Pancreas (tissue), 10 donors: Measurements from ENCODE around the gene OR6V1. TPM values are rescaled to one million over a fixed set of nuclear protein-coding genes. Genes with fewer than 3 reads are reported as not detected.
A peak's percentile ranks its signal among the peaks of the same experiment; 100 is the strongest.

Experiments
- ATAC-seq, 4 donors: fragments of 200-7000 bp; cut with Tn5 transposase; one replicate each; pipeline versions ENCODE4 v1.8.0 to v1.9.1; 2020; ENCODE audit warnings: mild to moderate bottlenecking in 4 of 4, moderate library complexity in 4 of 4
- DNase-seq, 6 donors: peaks; one replicate each; pipeline ENCODE4 v3.0.0-alpha.2; 2020
- FAIRE-seq: peaks from 2 replicates; lab custom pipeline; 2012; peaks lifted over from hg19 to GRCh38; lab: Jason Lieb, UNC
- H3K27ac ChIP-seq, 4 donors: fragments of 200-600 bp; sonication (generic); 1 replicate in 3 of 4; 2 replicates in 1 of 4; pipeline versions ENCODE4 v1.5.0 to v1.8.0; 2020
- H3K27me3 ChIP-seq, 4 donors: fragments of 200-600 bp; one replicate each; pipeline ENCODE4 v1.8.0; 2021
- H3K36me3 ChIP-seq, 3 donors: fragments of 200-600 bp; sonication (generic) in 1 of 3; one replicate each; pipeline versions ENCODE4 v1.5.0 to v1.8.0; 2020 to 2021
- H3K4me1 ChIP-seq, 3 donors: fragments of 200-600 bp; one replicate each; pipeline ENCODE4 v1.8.0; 2021
- H3K4me3 ChIP-seq, 4 donors: fragments of 200-600 bp; sonication (generic) in 2 of 4; one replicate each; pipeline versions ENCODE4 v1.5.0 to v1.8.0; 2020 to 2021
- H3K9me3 ChIP-seq, 4 donors: fragments of 200-600 bp; one replicate each; pipeline ENCODE4 v1.8.0; 2021
- CTCF ChIP-seq, 4 donors: fragments of 200-600 bp; sonication (generic) in 3 of 4; IDR thresholded peaks; one replicate each; pipeline versions ENCODE4 v1.5.0 to v1.8.0; 2021; ENCODE audit warnings: antibody characterized with exemption in 4 of 4
- WGBS, 2 donors: extraction: QIAGEN DNeasy Blood & Tissue Kit; methylation state at CpG; one replicate each; pipeline ENCODE4 v1.1.7; 2013; 5-methylcytosine and 5-hydroxymethylcytosine counted together
- intact Hi-C, 3 donors: fragments of 100-400 bp; cut with DNase I; formaldehyde crosslinking; loops; one replicate each; pipeline versions ENCODE4 v1.11.1 to v1.14.2; 2022
- polyA plus RNA-seq, 2 donors: library from polyadenylated mRNA; stranded (reverse); fragments of 200-250 nt; gene quantifications; one replicate each; pipeline ENCODE4 v1.2.3, GENCODE V29; 2013
- total RNA-seq, 6 donors: library from RNA; stranded (reverse); fragmentation: NEBNext Ultra II Directional in 4 of 6; extraction: Animal tissue kit (Norgen Biotek cat#: 25700) in 4 of 6; gene quantifications; one replicate each; pipeline versions ENCODE4 v1.2.1 to v1.2.4, GENCODE V29; 2021 to 2023
- donor health status: healthy with polysubstance abuse.
- donor health status: DM: no; HTN: no; CAD: no; lungs with moderate emphysema.
- donor health status: DM: no; HTN: no; CAD: no.
- donor health status: control.
- donor health status: control.
- donor health status: Bipolar disorder and iron deficiency.
- donor health status: DM: yes; HTN: yes; CAD: no.
- donor health status: DM: no; HTN: no; CAD: no.
- donor health status: DM: no; HTN: no; CAD: no.
- donor health status: DM: yes; HTN: yes; CAD: no.

Gene OR6V1
- total and polyA plus RNA-seq, 8 donors = not detected

GRCh38 chr7:143013893-143014292 is 38.2 kb upstream of the OR6V1 start:
- Histone ChIP-seq H3K36me3 (no peaks in the 10 kb centered on the region), H3K4me3 (no peak overlapping the region), H3K9me3 (no peaks in the 10 kb centered on the region), H3K27me3 (no peaks in the 10 kb centered on the region), H3K4me1 (no peaks in the 10 kb centered on the region), H3K27ac (no peak overlapping the region)
- FAIRE-seq (no peak), ATAC-seq (peak in 2 of 4 donors; percentile 25 to 35), DNase-seq (no peak)
- no peak for TF ChIP-seq CTCF (IDR thresholded peaks at IDR 0.05)
- 78 to 86% methylated on average over 5 of the region's 5 CpGs for WGBS, 2 donors
- intact Hi-C loops = loop anchor here in 2 of 3 donors (5.0 to 10.0 kb wide), 2 partner anchors 198 to 201 kb away; no protein-coding TSS in a partner anchor

GRCh38 chr7:143015084-143015483 is 37.1 kb upstream of the OR6V1 start:
- Histone ChIP-seq H3K27me3 (no peaks in the 10 kb centered on the region), H3K4me3 (no peak overlapping the region), H3K9me3 (no peaks in the 10 kb centered on the region), H3K36me3 (no peaks in the 10 kb centered on the region), H3K4me1 (no peaks in the 10 kb centered on the region), H3K27ac (no peak overlapping the region)
- FAIRE-seq = no peak
- WGBS, 2 donors = 42 to 51% methylated on average over 2 of the region's 2 CpGs
- DNase-seq = no peak
- intact Hi-C loops = loop anchor here in 1 of 3 donors (10.0 kb wide), 1 partner anchor 200 kb away; no protein-coding TSS in a partner anchor
- no peak for ATAC-seq
- TF ChIP-seq CTCF (IDR thresholded peaks at IDR 0.05) = no peak

DNA sequence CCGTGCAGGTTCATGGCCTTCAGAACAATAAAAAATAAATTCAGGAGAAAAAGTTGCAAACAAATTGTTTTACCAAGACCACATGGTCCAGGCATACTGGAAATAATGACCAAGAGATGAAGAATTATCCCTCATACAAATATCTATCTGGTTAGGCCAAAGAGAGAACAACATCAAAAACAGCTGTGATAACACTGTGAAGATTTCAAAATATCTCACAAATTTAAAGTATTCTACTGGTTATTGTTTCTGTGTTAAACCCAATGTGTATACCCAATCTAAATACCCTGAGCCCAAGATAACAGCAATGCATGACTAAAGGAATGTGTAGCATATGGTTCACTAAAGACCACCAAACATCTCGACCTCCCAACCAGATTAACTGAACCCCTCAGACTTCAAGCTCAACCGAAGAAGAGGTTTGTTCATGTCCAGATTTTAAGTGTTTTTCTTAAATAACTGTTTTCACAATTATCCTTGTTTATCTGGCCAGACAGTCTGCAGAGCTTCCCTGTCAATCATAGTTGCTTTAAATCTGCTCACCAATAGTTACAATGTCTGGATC is 36.1 kb upstream of the OR6V1 start:
- no peak for TF ChIP-seq CTCF (IDR thresholded peaks at IDR 0.05)
- no peaks in the 10 kb centered on the region for H3K27me3 ChIP-seq
- 66 to 77% methylated on average over 3 of the region's 3 CpGs for WGBS, 2 donors
- no peaks in the 10 kb centered on the region for H3K36me3 ChIP-seq
- no peak for ATAC-seq
- no peaks in the 10 kb centered on the region for H3K4me1 ChIP-seq
- no peak overlapping the region for H3K4me3 ChIP-seq
- intact Hi-C loops = loop anchor here in 1 of 3 donors (10.0 kb wide), 1 partner anchor 199 kb away; no protein-coding TSS in a partner anchor
- no peaks in the 10 kb centered on the region for H3K9me3 ChIP-seq
- FAIRE-seq = no peak
- no peak for DNase-seq
- H3K27ac ChIP-seq = no peak overlapping the region

GRCh38 chr7:143016996-143017395 is 35.1 kb upstream of the OR6V1 start:
- Histone ChIP-seq H3K27me3 (no peaks in the 10 kb centered on the region), H3K27ac (no peak overlapping the region), H3K4me3 (no peak overlapping the region), H3K9me3 (no peaks in the 10 kb centered on the region), H3K4me1 (no peaks in the 10 kb centered on the region), H3K36me3 (no peaks in the 10 kb centered on the region)
- 65 to 69% methylated on average over 2 of the region's 2 CpGs for WGBS, 2 donors
- DNase-seq (no peak), FAIRE-seq (no peak), ATAC-seq (no peak)
- no peak for TF ChIP-seq CTCF (IDR thresholded peaks at IDR 0.05)
- intact Hi-C loops = loop anchor here in 1 of 3 donors (10.0 kb wide), 1 partner anchor 198 kb away; no protein-coding TSS in a partner anchor

DNA sequence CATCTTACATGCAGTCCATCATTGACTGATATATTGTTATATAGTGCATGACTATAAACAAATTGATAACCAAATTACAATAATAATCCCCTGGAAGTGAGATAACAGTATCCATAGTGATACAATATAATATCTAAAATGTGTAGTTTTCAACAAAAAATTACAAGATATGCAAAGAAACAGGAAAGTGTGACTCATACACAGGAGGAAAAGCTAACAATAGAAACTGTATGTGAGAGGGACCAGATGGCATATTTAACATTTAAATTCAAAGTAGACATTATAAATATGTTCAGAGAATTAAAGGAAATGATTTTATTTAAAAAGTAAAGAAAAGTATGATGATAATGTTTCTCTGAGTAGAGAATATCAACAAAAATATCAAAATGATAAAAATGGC is 33.2 kb upstream of the OR6V1 start:
- ATAC-seq = no peak

More for the DNA sequence above, 33.2 kb upstream of the OR6V1 start:
- DNase-seq = no peak
- no peaks in the 10 kb centered on the region for H3K4me1 ChIP-seq
- no peak overlapping the region for H3K4me3 ChIP-seq
- TF ChIP-seq CTCF (IDR thresholded peaks at IDR 0.05) = no peak
- peak; percentile 43 for FAIRE-seq
- H3K9me3 ChIP-seq = no peaks in the 10 kb centered on the region
- no peak overlapping the region for H3K27ac ChIP-seq
- no peaks in the 10 kb centered on the region for H3K27me3 ChIP-seq
- H3K36me3 ChIP-seq = no peaks in the 10 kb centered on the region
- intact Hi-C loops = loop anchor here in 1 of 3 donors (10.0 kb wide), 1 partner anchor 196 kb away; no protein-coding TSS in a partner anchor
